ENCODE results near the gene CSGALNACT2. TPM values are rescaled to one million over a fixed set of nuclear protein-coding genes. Genes with fewer than 3 reads are reported as not detected.

Gene CSGALNACT2
- total RNA-seq, 1 donor from 2014 or later: 38.7 TPM

DNA sequence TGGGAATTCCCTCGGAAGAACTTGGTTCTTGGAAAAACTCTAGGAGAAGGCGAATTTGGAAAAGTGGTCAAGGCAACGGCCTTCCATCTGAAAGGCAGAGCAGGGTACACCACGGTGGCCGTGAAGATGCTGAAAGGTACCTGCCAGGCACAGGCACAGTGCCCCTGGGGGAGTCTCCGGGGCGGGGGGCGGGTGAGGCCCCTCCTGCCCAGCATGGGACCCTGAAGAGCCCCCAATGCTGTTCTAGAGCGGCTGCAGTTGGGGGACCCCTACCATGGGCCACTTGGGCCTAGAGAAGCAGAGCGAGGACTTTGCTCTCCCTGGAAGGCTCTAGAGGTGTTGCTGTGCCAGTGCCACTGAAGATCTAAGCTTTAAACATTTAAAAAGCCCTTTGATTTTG is 21.6 kb upstream of the CSGALNACT2 start:
- no peaks in the 10 kb centered on the region for H3K36me3 Mint-ChIP-seq (ENCODE audit: low read depth)
- H3K4me1 Mint-ChIP-seq (ENCODE audit: low read depth): peaks cover 10% of the 10 kb centered on the region
- TF ChIP-seq, protein P1, sequence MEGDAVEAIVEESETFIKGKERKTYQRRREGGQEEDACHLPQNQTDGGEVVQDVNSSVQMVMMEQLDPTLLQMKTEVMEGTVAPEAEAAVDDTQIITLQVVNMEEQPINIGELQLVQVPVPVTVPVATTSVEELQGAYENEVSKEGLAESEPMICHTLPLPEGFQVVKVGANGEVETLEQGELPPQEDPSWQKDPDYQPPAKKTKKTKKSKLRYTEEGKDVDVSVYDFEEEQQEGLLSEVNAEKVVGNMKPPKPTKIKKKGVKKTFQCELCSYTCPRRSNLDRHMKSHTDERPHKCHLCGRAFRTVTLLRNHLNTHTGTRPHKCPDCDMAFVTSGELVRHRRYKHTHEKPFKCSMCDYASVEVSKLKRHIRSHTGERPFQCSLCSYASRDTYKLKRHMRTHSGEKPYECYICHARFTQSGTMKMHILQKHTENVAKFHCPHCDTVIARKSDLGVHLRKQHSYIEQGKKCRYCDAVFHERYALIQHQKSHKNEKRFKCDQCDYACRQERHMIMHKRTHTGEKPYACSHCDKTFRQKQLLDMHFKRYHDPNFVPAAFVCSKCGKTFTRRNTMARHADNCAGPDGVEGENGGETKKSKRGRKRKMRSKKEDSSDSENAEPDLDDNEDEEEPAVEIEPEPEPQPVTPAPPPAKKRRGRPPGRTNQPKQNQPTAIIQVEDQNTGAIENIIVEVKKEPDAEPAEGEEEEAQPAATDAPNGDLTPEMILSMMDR (IDR thresholded peaks at IDR 0.05): no peak
- H3K9me3 Mint-ChIP-seq (ENCODE audit: low read depth): no peaks in the 10 kb centered on the region
- peaks cover 5% of the 10 kb centered on the region for H3K27me3 Mint-ChIP-seq (ENCODE audit: low read depth)
- H3K4me3 Mint-ChIP-seq (ENCODE audit: unreplicated experiment): no peak overlapping the region
- H3K27ac Mint-ChIP-seq (ENCODE audit: unreplicated experiment): no peak overlapping the region
- DNase-seq (ENCODE audit: low spot score): peak; percentile 69

DNA sequence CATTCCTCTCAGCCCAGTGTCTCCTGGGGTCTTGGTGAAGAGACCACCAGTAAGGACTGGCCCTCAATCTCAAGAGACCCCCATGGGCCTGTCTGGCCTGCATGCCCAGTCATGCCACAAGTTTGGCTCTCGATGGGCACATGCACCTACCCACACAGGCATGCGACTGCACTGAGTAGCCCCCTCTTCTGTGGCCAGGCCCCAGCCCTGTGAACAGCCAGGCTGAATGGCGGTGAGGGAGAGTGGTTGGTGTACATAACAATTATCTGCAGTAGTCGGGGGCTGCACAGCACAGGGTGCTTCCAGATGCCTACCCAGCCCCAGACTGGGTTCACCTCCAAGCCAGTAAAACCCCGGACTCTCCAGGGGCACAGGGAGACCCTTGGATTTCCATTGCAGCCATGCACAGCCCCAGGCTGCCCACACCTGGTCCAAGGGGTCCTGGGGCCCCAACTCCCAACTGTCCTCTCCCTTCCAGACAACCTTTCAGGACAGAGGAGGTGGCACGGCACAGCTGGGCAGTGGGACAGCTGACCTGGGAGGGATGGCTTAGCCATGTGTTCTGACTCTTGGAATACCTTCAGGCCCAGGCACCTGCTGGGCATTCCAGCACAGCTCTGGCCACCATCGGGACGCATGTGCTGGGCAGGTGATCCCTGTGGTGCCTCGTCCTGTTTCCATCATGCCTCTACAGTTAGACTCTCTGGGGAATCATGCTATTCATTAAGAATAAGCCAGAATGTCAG is 21.0 kb upstream of the CSGALNACT2 start:
- Mint-ChIP-seq H3K4me1 (ENCODE audit: low read depth) (peaks cover 13% of the 10 kb centered on the region), H3K27me3 (ENCODE audit: low read depth) (peaks cover 5% of the 10 kb centered on the region), H3K9me3 (ENCODE audit: low read depth) (no peaks in the 10 kb centered on the region), H3K36me3 (ENCODE audit: low read depth) (no peaks in the 10 kb centered on the region), H3K27ac (ENCODE audit: unreplicated experiment) (no peak overlapping the region), H3K4me3 (ENCODE audit: unreplicated experiment) (no peak overlapping the region)
- TF ChIP-seq, protein P1 (IDR thresholded peaks at IDR 0.05): no peak
- DNase-seq (ENCODE audit: low spot score): peak; percentile 60

DNA sequence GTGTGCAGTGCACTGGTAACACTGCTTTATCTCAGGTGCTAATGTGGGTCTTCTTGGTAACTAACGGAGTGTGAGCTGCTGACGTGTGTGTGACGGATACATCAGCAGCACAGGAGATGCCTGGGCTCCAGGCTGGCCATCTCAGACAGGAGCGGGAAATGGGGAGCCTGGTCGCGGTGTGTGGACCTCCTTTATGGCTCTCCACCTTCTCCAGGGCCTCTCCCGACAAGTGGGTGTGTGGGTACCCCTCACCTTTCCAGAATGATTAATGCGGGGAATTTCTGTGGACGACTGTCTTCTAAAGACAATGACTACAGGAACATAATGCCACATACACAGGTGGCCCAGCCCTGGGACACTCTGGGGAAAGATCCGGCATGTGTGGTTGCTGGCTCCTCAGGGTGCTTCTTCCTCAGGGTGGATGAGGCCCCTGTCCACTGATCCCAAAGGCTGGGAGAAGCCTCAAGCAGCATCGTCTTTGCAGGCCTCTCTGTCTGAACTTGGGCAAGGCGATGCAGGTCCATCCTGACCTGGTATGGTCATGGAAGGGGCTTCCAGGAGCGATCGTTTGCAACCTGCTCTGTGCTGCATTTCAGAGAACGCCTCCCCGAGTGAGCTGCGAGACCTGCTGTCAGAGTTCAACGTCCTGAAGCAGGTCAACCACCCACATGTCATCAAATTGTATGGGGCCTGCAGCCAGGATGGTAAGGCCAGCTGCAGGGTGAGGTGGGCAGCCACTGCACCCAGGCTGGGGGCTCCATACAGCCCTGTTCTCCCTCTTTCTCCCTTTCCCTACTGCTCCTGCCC is 20.3 kb upstream of the CSGALNACT2 start:
- peak; percentile 67 for DNase-seq (ENCODE audit: low spot score)
- Mint-ChIP-seq H3K27ac (ENCODE audit: unreplicated experiment) (no peak overlapping the region), H3K4me1 (ENCODE audit: low read depth) (peaks cover 13% of the 10 kb centered on the region), H3K4me3 (ENCODE audit: unreplicated experiment) (no peak overlapping the region), H3K27me3 (ENCODE audit: low read depth) (peaks cover 5% of the 10 kb centered on the region), H3K9me3 (ENCODE audit: low read depth) (no peaks in the 10 kb centered on the region), H3K36me3 (ENCODE audit: low read depth) (no peaks in the 10 kb centered on the region)
- TF ChIP-seq, protein P1 (IDR thresholded peaks at IDR 0.05): no peak

DNA sequence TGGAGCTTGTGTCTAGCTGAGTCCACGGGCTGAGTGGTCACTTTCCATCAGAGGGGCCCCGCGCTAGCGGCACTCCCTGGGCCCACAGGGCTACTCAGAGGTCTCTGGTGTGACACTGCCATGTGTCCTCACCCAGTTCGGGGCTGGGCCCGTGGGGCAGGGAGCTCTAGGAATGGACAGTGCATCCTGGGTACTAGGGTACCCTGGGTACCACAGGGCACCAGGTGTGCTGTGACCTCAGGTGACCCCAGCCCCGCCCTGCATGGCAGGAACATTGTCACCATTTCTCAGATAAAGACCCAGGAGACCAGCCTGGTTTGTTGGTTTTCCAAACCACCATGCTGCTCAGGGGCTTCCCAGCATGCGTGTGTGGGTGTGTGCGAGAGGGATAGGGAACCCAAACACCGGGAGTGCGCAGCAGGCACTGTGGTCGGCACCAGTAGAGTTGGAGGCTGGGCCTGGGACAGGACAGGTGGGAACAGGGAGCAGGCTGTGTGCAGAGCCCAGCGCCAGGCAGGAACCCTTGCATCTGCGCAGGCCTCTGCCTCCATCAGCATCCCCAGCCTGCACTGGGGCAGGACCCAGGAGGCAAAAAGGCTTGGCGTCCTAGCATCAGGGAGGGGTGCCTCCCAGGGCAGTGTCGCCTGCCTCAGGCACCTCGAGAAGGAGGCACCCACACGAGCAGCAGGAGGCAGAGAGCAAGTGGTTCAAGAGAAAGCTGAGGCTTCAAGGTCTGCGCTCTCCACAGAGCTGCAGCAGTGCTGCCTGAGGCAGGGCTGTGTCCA is 19.4 kb upstream of the CSGALNACT2 start:
- DNase-seq (ENCODE audit: low spot score): peak; percentile 84
- Mint-ChIP-seq H3K36me3 (ENCODE audit: low read depth) (no peaks in the 10 kb centered on the region), H3K9me3 (ENCODE audit: low read depth) (no peaks in the 10 kb centered on the region), H3K4me3 (ENCODE audit: unreplicated experiment) (no peak overlapping the region), H3K27ac (ENCODE audit: unreplicated experiment) (no peak overlapping the region), H3K27me3 (ENCODE audit: low read depth) (peaks cover 5% of the 10 kb centered on the region), H3K4me1 (ENCODE audit: low read depth) (peaks cover 13% of the 10 kb centered on the region)
- TF ChIP-seq, protein P1 (IDR thresholded peaks at IDR 0.05): no peak
